H9 (cell line): Measurements from ENCODE around the gene ANO6. TPM values are rescaled to one million over a fixed set of nuclear protein-coding genes. Genes with fewer than 3 reads are reported as not detected.

Experiments used
- DNase-seq: peaks from one replicate; pipeline ENCODE4 v3.0.0-alpha.2; 2017
- H2AFZ ChIP-seq: one replicate; pipeline ENCODE4 v1.6.1; 2013; ENCODE audit warnings: mild to moderate bottlenecking, low read length, control low read depth, moderate library complexity
- H2AK5ac ChIP-seq: 2 replicates; pipeline ENCODE4 v1.6.1; 2013; ENCODE audit warnings: low read length, control low read depth, mixed read lengths; ENCODE audit not compliant: insufficient read length
- H2BK120ac ChIP-seq: one replicate; pipeline ENCODE4 v1.6.1; 2013; ENCODE audit warnings: low read depth, mild to moderate bottlenecking, low read length, control low read depth, inconsistent platforms; ENCODE audit not compliant: poor library complexity, severe bottlenecking
- H2BK12ac ChIP-seq: 2 replicates; pipeline ENCODE4 v1.6.1; 2013; ENCODE audit warnings: low read length, control low read depth, mixed read lengths, low read depth; ENCODE audit not compliant: insufficient read length
- H2BK15ac ChIP-seq: 2 replicates; pipeline ENCODE4 v1.6.1; 2013; ENCODE audit warnings: low read depth, low read length, control low read depth
- H2BK20ac ChIP-seq: one replicate; pipeline ENCODE4 v1.6.1; 2013; ENCODE audit warnings: low read depth, mild to moderate bottlenecking, low read length, control low read depth, inconsistent platforms; ENCODE audit not compliant: poor library complexity, severe bottlenecking
- H2BK5ac ChIP-seq: 2 replicates; pipeline ENCODE4 v1.6.1; 2013; ENCODE audit warnings: low read length, control low read depth, mixed read lengths; ENCODE audit not compliant: insufficient read length
- H3K14ac ChIP-seq: 2 replicates; pipeline ENCODE4 v1.6.1; 2013; ENCODE audit warnings: low read length, control low read depth; ENCODE audit not compliant: insufficient read depth
- H3K18ac ChIP-seq: 2 replicates; pipeline ENCODE4 v1.6.1; 2013; ENCODE audit warnings: low read depth, mild to moderate bottlenecking, mixed read lengths, low read length, control low read depth; ENCODE audit not compliant: insufficient read length
- H3K23ac ChIP-seq: 2 replicates; pipeline ENCODE4 v1.6.1; 2013; ENCODE audit warnings: low read length, control low read depth, mixed read lengths, low read depth; ENCODE audit not compliant: insufficient read length
- H3K23me2 ChIP-seq: 2 replicates; pipeline ENCODE4 v1.6.1; 2013; ENCODE audit warnings: low read depth, mild to moderate bottlenecking, mixed read lengths, low read length, control low read depth; ENCODE audit not compliant: insufficient read length, poor library complexity, severe bottlenecking
- H3K27ac ChIP-seq: 2 replicates; pipeline ENCODE4 v1.5.1; 2013; ENCODE audit warnings: low read length, control low read depth, mixed read lengths, low read depth; ENCODE audit not compliant: insufficient read length
- H3K27me3 ChIP-seq: 2 replicates; pipeline ENCODE4 v1.6.1; 2013; ENCODE audit warnings: low read length, control low read depth, inconsistent platforms; ENCODE audit not compliant: insufficient read depth
- H3K4ac ChIP-seq: 2 replicates; pipeline ENCODE4 v1.6.1; 2013; ENCODE audit warnings: low read depth, mild to moderate bottlenecking, control low read depth, inconsistent platforms, low read length, moderate library complexity
- H3K4me1 ChIP-seq: 2 replicates; pipeline ENCODE4 v1.6.1; 2013; ENCODE audit warnings: low read length, control low read depth, inconsistent platforms; ENCODE audit not compliant: insufficient read depth
- H3K4me2 ChIP-seq: 2 replicates; pipeline ENCODE4 v1.6.1; 2013; ENCODE audit warnings: low read length, control low read depth, mixed read lengths; ENCODE audit not compliant: insufficient read length, insufficient read depth
- H3K56ac ChIP-seq: 2 replicates; pipeline ENCODE4 v1.6.1; 2013; ENCODE audit warnings: low read depth, mild to moderate bottlenecking, mixed read lengths, low read length, control low read depth; ENCODE audit not compliant: insufficient read length
- H3K79me1 ChIP-seq: 2 replicates; pipeline ENCODE4 v1.6.1; 2013; ENCODE audit warnings: low read depth, mild to moderate bottlenecking, moderate library complexity, low read length, control low read depth, inconsistent platforms; ENCODE audit not compliant: insufficient read depth, poor library complexity, severe bottlenecking
- H3K79me2 ChIP-seq: 2 replicates; pipeline ENCODE4 v1.6.1; 2013; ENCODE audit warnings: low read length, control low read depth, inconsistent platforms; ENCODE audit not compliant: insufficient read depth
- H3K9ac ChIP-seq: 2 replicates; pipeline ENCODE4 v1.6.1; 2013; ENCODE audit warnings: low read length, control low read depth, mixed read lengths; ENCODE audit not compliant: insufficient read length; ENCODE audit errors: extremely low read depth
- H3K9me3 ChIP-seq: one replicate; pipeline ENCODE4 v1.6.1; 2013; ENCODE audit warnings: low read depth, low read length, inconsistent platforms; ENCODE audit not compliant: control insufficient read depth
- H3T11ph ChIP-seq: one replicate; pipeline ENCODE4 v1.6.1; 2013; ENCODE audit warnings: mild to moderate bottlenecking, low read length, control low read depth, inconsistent platforms
- H4K20me1 ChIP-seq: one replicate; pipeline ENCODE4 v1.6.1; 2013; ENCODE audit not compliant: control insufficient read depth, insufficient read length, insufficient read depth
- H4K5ac ChIP-seq: 2 replicates; pipeline ENCODE4 v1.6.1; 2013; ENCODE audit warnings: low read depth, mild to moderate bottlenecking, mixed read lengths, low read length, control low read depth; ENCODE audit not compliant: insufficient read length
- H4K8ac ChIP-seq: replicated peaks from 2 replicates; pipeline ENCODE4 v1.6.1; 2013; ENCODE audit warnings: low read length, control low read depth, mixed read lengths, low read depth; ENCODE audit not compliant: insufficient read length
- H4K91ac ChIP-seq: 2 replicates; pipeline ENCODE4 v1.6.1; 2013; ENCODE audit warnings: low read depth, mild to moderate bottlenecking, moderate library complexity, mixed read lengths, low read length, control low read depth; ENCODE audit not compliant: insufficient read length
- H3K27ac Mint-ChIP-seq, 3 experiments: 2 replicates in 2 of 3; 3 replicates in 1 of 3; pipeline ENCODE4 v1.8.0; 2020 to 2021; ENCODE audit warnings: mixed read lengths in 3 of 3, mild to moderate bottlenecking in 1 of 3, moderate library complexity in 1 of 3
- H3K27me3 Mint-ChIP-seq: 2 replicates; pipeline ENCODE4 v1.8.0; 2021; ENCODE audit warnings: low read depth, mild to moderate bottlenecking, moderate library complexity, mixed read lengths
- H3K36me3 Mint-ChIP-seq, 3 experiments: 2 replicates in 2 of 3; 3 replicates in 1 of 3; pipeline ENCODE4 v1.8.0; 2020 to 2021; ENCODE audit warnings: low read depth in 3 of 3, mixed read lengths in 3 of 3; ENCODE audit not compliant: insufficient read depth in 1 of 3
- H3K4me1 Mint-ChIP-seq, 2 experiments: 2 replicates each; pipeline ENCODE4 v1.8.0; 2020; ENCODE audit warnings: mixed read lengths in 2 of 2
- H3K4me3 Mint-ChIP-seq, 2 experiments: 2 replicates in 1 of 2; 3 replicates in 1 of 2; pipeline ENCODE4 v1.8.0; 2020 to 2021; ENCODE audit warnings: mild to moderate bottlenecking in 2 of 2, mixed read lengths in 2 of 2, moderate library complexity in 1 of 2
- H3K9me3 Mint-ChIP-seq, 2 experiments: 2 replicates in 1 of 2; 3 replicates in 1 of 2; pipeline ENCODE4 v1.8.0; 2020; ENCODE audit warnings: mild to moderate bottlenecking in 2 of 2, mixed read lengths in 2 of 2, moderate library complexity in 1 of 2
- WGBS: extraction: QIAGEN DNeasy Blood & Tissue Kit; methylation state at CpG from one replicate; pipeline ENCODE4 v1.1.7; 2013; ENCODE audit warnings: missing lambda C conversion rate, low lambda C conversion rate, mixed read lengths; ENCODE audit not compliant: insufficient read length; ENCODE audit errors: extremely low coverage; 5-methylcytosine and 5-hydroxymethylcytosine counted together
- total RNA-seq: library from RNA; stranded (reverse); gene quantifications from 2 replicates; pipeline ENCODE4 v1.2.1, GENCODE V29; 2021
- TF ChIP-seq, protein P1 (sequence below): fragments of 200-600 bp; sonication (generic); conservative IDR thresholded peaks from 3 replicates; pipeline ENCODE4 v1.8.0; 2021; ENCODE audit warnings: antibody characterized with exemption, mild to moderate bottlenecking

Gene ANO6
- total RNA-seq, 1 experiment from 2014 or later: 24.3 TPM

DNA sequence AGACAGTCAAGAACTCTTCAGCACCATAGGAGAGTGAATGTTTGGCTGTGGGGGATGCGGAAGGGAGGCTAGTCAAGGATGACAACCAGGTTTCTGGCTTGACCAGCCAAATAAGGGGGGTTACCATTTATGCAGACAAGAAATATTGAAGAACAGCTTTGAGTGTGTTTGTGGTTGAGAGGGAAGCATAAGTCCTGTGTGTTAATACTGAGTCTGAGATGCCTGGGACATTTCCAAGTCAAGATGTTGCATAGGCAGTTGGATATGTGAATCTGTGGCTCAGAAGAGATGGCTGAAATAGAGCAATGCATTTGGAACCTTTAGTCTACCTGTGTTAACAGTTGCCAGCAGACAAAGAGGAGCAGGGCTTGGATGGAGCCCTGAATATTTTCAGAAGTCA, 66.1 kb downstream of the ANO6 start:
- Histone ChIP-seq H2BK20ac (no peak overlapping the region), H2BK12ac (no peak overlapping the region), H3K56ac (no peak overlapping the region), H2AK5ac (no peak overlapping the region), H3K4ac (no peak overlapping the region), H4K8ac (no peak overlapping the region), H4K91ac (no peak overlapping the region), H3K14ac (no peak overlapping the region), H4K5ac (no peak overlapping the region), H3K27ac (no peak overlapping the region), H3K9me3 (no peaks in the 10 kb centered on the region), H2BK120ac (no peak overlapping the region), H3K23me2 (no peaks in the 10 kb centered on the region), H3K79me1 (no peaks in the 10 kb centered on the region), H3K18ac (no peak overlapping the region), H3K27me3 (no peaks in the 10 kb centered on the region), H3T11ph (no peak overlapping the region), H3K79me2 (0 out of 2 replicates have a peak, but pooled peaks cover 2% of the 10 kb centered on the region), H2BK5ac (no peak overlapping the region), H3K4me1 (peaks cover 3% of the 10 kb centered on the region; the same call in 1 of the 2 replicates), H4K20me1 (no peaks in the 10 kb centered on the region), H3K9ac (no peak overlapping the region), H3K23ac (no peak overlapping the region), H2BK15ac (no peak overlapping the region), H3K4me2 (no peak overlapping the region), H2AFZ (no peak overlapping the region)
- peaks cover 40 to 41% of the 10 kb centered on the region in 2 experiments for H3K4me1 Mint-ChIP-seq
- H3K27ac Mint-ChIP-seq: no peak overlapping the region
- peaks cover 7 to 11% (median 8%) of the 10 kb centered on the region in 3 experiments for H3K36me3 Mint-ChIP-seq
- no peaks in the 10 kb centered on the region for H3K9me3 Mint-ChIP-seq
- no peak overlapping the region for H3K4me3 Mint-ChIP-seq
- H3K27me3 Mint-ChIP-seq: no peaks in the 10 kb centered on the region
- TF ChIP-seq, protein P1, sequence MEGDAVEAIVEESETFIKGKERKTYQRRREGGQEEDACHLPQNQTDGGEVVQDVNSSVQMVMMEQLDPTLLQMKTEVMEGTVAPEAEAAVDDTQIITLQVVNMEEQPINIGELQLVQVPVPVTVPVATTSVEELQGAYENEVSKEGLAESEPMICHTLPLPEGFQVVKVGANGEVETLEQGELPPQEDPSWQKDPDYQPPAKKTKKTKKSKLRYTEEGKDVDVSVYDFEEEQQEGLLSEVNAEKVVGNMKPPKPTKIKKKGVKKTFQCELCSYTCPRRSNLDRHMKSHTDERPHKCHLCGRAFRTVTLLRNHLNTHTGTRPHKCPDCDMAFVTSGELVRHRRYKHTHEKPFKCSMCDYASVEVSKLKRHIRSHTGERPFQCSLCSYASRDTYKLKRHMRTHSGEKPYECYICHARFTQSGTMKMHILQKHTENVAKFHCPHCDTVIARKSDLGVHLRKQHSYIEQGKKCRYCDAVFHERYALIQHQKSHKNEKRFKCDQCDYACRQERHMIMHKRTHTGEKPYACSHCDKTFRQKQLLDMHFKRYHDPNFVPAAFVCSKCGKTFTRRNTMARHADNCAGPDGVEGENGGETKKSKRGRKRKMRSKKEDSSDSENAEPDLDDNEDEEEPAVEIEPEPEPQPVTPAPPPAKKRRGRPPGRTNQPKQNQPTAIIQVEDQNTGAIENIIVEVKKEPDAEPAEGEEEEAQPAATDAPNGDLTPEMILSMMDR: no peak
- DNase-seq: no peak
- no CpG with 5 or more reads among the region's 1 CpG for WGBS
